HG03196 (cell line): Measurements from ENCODE around the gene AMY2B.
A peak's percentile ranks its signal among the peaks of the same experiment; 100 is the strongest.
"Not testable (repeated sequence)": the region's sequence is repeated elsewhere in the genome, so short reads cannot be mapped to it uniquely, and the experiment has no call there.

Source experiments
- ATAC-seq: cut with Tn5 transposase; IDR thresholded peaks from one replicate; pipeline ENCODE4 v1.9.1; 2021; ENCODE audit not compliant: unreplicated experiment

The AMY2B gene

DNA sequence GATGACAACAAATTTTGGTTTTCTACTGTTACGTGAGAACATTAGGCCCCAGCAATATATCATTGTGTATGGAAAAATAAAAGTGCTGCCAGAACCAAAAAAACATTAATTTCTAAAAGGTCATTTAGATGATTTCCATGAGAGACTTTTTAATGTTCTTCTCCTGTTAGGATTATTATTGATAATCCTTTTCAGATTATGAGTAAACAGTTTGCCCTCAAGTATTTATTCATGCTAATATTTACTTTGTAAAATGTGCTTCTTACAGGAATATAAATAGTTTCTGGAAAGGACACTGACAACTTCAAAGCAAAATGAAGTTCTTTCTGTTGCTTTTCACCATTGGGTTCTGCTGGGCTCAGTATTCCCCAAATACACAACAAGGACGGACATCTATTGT is at the start of gene AMY2B:
TSS of gene AMY2B (plus strand) at position 301 of the 400 bp plus-strand sequence. CDS start at position 315, 14 bp downstream.
- not testable (repeated sequence) for ATAC-seq

DNA sequence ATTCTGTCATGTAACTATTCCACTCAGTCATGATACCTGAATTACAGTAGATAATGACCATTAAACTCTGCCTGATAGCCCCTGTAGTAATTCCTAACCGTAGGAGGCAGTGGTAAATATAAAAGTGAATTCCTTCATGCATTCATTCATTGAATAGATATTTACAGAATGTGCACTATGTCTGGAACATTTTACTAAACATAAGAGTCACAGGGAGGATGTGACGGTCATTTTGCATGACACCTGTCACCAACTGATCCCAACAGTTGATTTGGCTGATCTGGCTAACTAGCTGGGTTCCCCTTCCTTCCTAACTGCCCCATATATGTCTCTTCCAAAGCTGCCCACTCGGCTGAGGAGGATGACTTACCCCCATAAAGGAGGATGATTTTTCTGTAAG is 48.0 kb upstream of the AMY2B start:
- no peak for ATAC-seq

DNA sequence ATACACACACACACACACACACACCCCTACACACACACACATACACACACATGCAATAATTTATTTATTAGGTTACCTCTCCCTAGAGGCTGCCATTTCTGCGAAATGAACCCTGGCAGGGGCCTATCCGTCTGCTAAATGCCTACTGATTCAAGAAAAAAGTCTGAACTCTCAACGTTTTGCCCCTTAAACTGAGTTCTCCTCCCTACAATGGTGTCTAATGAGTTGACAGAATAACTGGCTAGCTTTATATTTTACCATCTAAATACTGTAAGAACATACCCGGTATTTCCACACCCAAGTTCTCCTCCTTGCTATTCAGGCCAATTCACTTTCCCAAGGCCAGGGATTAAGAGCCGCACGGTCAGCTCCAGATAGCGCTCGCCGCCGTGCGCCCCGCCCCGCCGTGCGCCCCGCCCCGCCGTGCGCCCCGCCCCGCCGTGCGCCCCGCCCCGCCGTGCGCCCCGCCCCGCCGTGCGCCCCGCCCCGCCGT is 46.2 kb upstream of the AMY2B start:
- peak; percentile 53 for ATAC-seq

DNA sequence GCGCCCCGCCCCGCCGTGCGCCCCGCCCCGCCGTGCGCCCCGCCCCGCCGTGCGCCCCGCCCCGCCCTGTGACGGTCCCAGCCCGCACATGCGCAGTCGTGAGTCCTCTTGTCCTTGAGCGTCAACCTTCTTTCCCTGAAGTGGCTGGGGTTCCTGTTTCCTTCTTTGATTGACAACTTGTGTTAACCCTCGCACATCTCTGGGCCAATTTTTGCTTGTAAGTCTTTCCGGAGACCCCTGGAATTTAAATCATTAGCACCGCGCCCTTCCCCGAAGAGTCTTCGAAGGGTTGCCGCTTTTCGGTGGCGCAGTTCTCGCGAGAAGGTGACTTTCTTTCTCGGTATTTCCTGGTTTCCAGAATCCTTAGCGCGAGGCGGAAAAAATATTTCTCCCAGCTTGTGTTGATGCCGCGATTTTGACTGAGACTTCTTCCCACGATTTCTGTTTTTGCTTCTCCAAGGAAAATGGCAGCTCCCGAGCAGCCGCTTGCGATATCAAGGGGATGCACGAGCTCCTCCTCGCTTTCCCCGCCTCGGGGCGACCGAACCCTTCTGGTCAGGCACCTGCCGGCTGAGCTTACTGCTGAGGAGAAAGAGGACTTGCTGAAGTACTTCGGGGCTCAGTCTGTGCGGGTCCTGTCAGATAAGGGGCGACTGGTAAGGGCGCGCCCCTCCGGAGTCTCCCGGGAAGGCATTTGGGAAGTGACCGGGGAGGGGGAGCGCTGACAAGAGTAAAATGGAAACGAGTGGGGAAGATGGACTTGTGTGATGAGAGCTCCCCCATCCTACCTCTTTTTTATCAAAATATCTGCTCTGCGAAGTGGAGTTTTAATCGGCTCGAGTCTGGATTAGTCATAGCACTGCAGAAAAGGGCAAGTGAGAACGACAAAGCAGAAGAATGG is 45.5 kb upstream of the AMY2B start, which contains the start of gene RNPC3:
TSS of gene RNPC3 (plus strand) at position 93 of the 901 bp plus-strand sequence. CDS start at position 465, 372 bp downstream.
- peak; percentile 87 for ATAC-seq

DNA sequence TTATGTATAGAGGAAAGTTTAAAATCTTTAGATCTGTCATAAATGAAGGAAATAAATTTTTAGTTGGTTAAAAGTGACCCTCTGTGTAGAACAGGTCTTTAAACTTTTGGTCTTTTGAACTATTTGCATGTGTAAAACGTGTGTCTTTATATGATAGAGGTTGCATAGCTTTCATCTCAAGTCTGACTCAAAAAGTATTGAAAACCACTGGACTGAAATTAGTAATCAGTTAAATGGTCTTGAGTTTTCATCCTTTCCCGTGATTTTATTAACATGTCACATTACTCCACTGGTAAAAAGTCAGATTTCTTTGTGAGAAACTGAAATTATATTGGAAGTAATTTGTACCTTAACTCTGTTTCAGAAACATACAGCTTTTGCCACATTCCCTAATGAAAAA is 44.1 kb upstream of the AMY2B start:
- no peak for ATAC-seq

DNA sequence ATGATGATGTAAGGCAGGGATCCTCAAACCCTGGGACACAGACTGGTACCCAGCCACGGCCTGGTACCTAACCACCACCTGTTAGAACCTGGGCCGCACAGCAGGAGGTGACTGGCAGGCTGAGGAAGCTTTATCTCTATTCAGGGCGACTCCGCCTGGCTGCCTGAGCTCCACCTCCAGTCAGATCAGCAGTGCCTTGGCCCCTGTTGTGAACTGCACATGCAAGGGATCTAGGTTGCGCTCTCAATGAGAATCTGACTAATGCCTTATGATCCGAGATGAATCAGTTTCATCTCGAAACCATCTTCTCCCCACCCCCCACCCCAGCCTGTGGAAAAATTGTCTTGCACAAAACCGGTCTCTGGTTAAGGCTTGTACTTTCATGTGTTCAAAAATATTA is 41.6 kb upstream of the AMY2B start:
- ATAC-seq: no peak

DNA sequence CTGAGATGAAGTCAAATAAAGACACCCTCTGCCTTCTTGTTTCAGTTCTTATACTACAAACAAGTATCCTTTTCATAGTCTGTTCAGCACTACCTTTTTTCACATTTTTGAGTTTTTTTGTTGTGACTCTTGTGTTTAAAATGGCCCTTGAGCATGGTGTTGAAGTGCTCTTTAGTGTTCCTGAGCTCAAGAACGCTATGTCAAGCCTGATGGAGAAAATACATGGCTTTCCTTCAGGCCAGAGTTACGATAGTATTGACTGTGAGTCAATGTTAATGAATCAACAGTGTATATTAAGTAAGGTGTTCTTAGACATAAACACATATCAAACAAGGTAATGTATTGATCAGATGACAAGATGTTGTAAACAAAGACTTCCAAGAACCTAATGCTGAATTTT is 33.2 kb upstream of the AMY2B start:
- ATAC-seq: no peak

DNA sequence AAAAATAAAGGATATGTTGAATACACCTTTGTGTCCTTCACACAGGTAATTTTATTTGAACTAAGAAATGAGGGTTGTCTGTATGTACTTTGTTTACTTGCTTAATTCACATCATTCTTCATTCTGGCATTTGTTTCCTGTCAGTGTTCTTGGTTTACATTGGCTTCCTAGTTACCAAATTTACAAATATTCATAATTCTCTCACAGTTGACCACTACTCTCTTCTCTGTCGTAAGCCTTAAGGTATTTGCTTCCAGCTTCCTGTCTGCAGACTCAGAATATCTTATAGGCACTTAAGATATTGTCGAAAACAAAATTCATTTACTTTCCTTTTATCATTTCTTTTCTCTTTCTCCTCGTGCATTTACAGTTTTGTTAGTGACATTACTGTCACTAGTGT is 30.0 kb upstream of the AMY2B start:
- no peak for ATAC-seq

DNA sequence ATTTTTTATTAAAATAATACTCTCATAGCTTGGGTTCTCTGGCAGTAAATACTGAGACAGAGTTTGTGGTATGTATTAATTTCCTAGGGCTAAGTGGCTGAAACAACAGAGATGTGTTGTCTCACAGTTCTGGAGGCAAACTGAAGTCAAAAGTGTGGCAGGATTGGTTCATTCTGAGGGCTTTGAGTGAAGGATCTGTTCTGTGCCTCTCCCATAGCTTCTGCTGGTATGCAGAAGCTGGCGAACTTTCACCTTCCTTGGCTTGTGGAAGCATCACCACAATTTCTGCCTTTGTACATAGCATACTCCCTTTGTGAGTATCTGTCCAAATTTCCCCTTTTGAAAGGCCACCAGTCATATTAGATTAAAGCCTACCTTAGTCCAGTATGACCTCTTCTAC is 24.9 kb upstream of the AMY2B start:
- no peak for ATAC-seq

DNA sequence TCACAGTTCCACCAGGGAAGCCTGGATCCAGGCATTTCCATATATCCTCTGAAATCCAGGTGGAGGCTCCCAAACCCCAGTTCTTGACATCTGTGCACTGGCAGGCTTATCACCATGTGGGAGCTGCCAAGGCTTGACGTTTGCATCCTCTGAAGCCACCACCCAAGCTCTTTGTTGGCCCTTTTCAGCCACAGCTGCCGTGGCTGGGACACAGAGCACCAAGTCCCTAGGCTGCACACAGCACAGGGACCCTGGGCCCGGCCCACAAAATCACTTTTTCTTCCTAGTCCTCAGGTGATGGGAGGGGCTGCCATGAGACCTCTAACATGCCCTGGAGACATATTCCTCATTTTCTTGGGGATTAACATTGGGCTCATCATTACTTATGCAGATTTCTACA is 23.5 kb upstream of the AMY2B start:
- no peak for ATAC-seq

DNA sequence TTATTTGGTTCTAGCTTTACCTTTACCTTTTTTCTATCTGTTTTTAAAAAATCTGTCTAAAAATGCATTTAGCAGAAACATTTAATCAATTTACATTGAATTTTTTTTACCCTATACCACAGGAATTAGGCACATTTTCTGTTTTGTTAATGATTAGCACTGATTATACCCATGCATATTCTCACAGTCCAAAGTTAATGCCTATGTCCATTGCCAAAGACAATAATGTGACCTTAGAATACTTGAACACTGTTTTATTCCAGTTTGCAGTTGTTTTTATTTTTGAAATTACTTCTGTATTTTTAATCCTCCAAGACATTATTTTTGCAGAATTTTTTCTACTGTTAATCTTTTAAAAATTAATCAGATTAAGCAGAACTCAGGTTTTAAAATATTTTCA is 11.0 kb upstream of the AMY2B start:
- ATAC-seq: no peak

DNA sequence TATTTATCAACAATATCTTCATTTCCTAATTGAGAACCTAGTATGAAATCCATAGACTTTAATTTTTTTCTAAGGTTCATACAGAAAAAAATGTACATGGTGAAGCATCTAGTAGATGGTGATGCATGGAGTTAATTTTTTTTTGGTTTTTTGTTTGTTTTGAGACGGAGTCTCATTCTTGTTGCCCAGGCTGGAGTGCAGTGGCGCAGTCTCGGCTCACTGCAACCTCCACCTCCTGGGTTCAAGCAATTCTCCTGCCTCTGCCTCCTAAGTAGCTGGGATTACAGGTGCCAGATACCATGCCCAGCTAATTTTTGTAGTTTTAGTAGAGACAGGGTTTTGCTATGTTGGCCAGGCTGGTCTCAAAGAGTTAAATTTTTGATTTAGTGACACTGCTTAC is 10.3 kb upstream of the AMY2B start:
- ATAC-seq: not testable (repeated sequence)

DNA sequence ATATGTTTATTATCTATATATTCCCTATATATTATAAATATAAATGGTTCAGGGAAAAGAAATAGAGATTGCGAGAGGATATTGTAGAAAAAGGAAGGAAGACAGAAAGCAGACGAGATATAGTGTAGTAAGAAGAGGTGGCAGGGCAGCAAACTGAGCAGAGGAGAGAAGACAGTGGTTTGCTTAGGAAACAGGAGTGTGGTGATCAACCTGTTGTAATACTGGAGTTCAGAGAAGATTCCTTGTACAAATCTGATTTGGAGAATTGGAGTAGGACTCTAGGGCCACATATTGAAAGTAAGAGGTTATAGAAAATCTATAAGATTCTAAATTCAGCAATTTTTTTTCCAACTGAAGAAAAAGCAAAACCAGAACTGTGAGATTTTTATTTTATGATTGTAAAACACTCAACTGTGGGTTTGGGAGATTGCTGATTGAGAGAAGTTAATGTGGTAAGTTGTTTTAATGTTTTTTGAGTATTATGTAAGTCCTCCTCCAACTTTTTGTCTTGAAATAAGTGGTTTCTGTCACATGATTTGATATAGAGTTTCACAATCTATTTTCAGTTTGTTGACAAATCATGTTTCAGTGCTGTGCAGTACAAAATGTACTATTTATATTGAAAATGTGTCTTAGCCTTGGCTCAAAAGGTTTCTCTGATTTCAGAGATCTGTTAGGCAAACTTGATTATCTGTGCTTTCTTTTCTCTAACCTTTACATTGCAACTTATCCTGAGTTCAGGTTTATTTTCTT is 9.6 kb upstream of the AMY2B start:
- ATAC-seq: peak; percentile 76

DNA sequence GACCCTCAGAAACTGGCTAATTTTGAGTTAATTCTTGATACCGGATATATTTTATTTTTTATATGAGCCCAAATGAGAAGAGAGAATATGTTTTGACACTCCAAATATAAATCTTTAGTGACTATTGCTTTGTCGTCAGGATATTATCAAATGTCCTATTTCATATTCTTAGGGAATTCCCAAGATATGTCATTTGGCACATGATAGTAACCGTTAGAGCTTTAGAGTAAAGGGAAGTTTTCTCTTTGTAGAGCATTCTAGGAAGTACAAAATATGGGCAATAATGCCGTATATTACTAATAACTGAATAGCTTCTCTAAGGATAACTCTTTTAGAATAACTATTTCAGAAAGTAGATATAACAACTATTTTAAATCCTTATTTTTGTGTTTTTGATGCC is 8.3 kb upstream of the AMY2B start:
- ATAC-seq: no peak

DNA sequence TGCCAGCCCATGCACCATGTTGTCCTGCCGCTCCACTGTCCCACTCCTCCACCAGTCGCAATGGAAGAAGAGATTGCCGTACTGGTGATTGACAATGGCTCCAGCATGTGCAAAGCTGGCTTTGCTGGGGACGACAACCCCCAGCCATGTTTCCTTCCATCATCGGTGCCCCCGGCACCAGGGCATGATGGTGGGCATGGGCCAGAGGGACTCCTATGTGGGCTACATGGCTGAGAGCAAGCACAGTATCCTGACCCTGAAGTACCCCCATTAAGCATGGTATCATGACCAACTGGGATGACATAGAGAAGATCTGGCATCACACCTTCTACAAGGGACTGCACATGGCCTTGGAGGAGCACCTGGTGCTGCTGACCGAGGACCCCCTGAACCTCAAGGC is 1.9 kb upstream of the AMY2B start:
- no peak for ATAC-seq

DNA sequence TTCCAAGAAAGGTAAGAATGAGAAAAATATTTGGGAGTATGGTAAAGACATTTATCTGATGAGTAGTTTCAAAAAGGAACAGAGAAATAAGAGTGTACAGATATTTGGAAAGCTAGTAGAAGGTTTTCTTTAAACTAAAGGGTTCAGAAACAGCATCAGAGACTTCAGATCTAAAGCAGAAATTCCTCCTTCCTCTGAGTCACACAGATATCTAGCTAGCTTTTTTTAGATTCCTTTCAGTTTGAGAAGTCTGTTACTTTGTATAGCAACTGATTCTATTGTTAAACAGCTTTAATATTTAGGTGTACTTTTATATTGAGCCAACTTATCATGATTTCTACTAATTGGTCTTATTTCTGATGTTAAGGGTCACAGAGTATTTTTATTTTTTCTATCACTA is 4.7 kb downstream of the AMY2B start:
- no peak for ATAC-seq

DNA sequence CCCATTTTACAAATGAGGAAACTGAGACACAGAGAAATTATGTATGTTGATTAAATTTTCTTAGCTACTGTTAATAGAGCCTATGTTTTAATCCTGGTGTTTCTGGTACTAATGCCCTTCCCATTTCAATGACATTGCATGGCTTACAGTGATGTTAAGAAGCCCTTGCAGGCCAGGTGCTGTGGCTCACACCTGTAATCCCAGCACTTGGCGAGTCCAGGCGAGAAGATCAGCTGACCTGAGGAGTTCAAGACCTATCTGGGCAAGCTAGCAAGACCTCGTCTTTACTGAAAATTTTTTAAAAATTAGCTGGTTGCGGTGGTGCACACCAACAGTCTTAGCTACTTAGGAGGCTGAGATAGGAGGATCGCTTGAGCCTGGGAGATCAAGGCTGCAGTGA is 5.4 kb downstream of the AMY2B start:
- ATAC-seq: not testable (repeated sequence)

DNA sequence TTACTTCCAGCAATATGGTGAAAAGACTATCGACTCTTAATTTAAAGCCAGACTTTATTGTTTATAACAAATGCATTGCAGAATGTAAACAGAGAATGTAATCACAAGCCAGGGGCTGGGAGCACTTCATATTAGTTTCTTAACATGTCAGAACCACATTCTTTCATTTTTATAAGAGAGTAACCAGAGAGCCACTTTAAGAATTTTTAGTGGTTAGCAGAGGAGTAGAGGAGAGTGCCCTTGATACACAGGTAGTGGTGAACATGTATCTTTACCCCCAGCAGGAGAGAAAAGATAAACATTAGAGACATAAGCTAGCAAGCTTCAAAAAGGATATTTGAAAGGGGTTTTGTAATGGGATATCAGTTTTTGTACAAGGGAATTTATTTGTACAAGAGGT is 11.1 kb downstream of the AMY2B start:
- ATAC-seq: no peak

DNA sequence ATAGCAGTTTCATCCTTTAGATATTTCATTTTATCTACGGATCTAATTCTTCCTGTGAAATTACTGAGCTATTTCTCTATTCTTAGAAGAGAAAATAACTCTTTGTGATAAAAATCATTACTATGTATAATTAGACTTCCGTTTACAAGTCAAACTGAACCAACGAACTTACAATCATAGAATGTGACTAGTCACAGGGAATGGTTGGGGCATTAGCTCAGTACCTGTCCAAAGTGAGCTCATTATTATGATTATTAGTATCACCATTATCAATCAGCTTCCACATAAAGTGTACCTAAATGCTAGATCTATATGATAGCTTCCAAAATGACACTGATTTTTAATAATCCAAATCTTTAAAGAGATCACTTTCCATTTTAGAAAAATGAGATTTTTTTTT is 12.5 kb downstream of the AMY2B start:
- ATAC-seq: no peak

DNA sequence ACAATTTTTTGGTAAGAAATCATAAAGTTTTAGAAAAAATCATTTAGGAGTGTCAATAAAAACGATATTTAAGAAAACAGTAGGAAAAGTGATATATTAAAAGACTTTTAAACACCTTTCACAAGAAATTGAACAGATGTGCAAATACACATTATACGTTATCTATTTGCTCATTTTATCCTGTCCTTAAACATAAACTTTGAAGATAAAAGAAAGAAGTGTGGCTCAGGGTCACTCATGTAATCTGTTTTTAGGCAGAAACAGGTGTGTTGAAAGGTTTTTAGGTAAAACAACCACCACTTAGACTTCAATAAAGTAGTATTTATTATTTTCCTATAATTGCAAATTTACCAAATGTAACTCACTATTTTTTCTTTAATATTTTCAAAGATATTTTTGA is 13.1 kb downstream of the AMY2B start:
- ATAC-seq: no peak

DNA sequence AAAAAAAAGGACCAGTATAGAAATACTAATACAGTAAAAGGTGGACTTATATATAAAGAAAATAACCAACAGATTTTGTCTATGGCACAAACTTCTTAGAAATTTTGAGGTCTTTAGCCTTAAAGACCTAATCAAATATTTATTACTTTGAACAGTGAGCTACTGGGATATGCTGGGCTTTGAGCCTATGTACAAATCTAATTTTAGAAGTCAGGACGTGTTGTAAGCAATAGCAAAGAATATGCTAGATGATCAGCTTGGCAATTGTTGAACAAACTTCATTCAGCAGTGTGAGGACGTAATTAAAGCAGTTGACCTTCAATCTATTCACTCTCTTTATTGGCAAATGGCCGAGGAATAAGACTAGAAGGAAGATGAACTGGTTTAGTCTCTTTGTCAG is 31.4 kb downstream of the AMY2B start:
- not testable (repeated sequence) for ATAC-seq

DNA sequence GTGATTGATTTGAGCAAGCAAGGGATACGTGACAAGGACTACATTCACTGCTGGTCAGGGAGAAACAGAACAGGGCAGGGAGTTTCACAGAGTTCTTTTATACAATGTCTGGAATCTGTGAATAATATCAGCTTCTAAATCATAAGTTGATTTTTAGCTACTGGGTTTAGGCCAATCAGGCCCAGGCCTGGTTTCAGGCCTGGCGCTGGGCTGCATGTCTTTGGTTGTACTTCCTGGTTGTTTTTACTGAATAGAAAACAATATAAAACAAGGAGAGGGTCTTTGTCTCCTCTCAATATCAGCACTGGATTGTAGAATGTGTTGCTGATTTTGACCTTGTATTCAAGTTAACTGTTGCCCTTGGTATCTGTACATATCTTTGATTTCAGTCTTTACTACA is 45.0 kb downstream of the AMY2B start:
- no peak for ATAC-seq
